GM23338 (cell line): ENCODE results near the gene TLR6.

ENCODE experiments used
- EZH2 ChIP-seq: fragments of 200-600 bp; sonication (generic); IDR thresholded peaks from one replicate; pipeline ENCODE4 v1.8.0; 2017; ENCODE audit warnings: antibody characterized with exemption, mild to moderate bottlenecking, low read depth; ENCODE audit not compliant: unreplicated experiment
- NANOG ChIP-seq: IDR thresholded peaks from 2 replicates; pipeline ENCODE4 v1.6.1; 2016; ENCODE audit warnings: antibody characterized with exemption, borderline replicate concordance
- POLR2AphosphoS5 ChIP-seq: IDR thresholded peaks from 2 replicates; pipeline ENCODE4 v1.6.1; 2016; ENCODE audit warnings: antibody characterized with exemption, low read depth
- TF ChIP-seq, protein P1 (sequence below), 2 experiments: fragments of 200-600 bp in 1 of 2; sonication (generic) in 1 of 2; conservative IDR thresholded peaks; 2 replicates each; pipeline versions ENCODE4 v1.5.1 to v1.6.1; 2016 to 2017; ENCODE audit warnings: antibody characterized with exemption in 2 of 2, low read depth in 2 of 2, mild to moderate bottlenecking in 2 of 2, moderate library complexity in 1 of 2

DNA sequence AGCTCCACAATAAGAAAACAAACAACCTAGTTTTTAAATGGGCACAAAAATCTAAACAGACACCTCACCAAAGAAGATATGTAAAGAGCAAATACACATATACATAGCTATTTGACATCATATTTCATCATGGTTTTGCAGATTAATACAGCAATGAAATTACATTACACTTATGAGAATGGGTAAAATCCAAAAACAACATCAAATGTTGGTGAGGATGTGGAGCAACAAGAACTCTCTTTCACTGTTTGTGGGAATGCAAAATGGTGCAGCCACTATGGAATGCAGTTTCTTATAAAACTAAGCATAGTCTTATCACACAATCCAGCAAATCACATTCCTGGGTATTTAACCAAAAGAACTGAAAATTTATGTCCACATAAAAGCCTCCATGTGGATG is 25.0 kb downstream of the TLR6 start:
- TF ChIP-seq, protein P1, sequence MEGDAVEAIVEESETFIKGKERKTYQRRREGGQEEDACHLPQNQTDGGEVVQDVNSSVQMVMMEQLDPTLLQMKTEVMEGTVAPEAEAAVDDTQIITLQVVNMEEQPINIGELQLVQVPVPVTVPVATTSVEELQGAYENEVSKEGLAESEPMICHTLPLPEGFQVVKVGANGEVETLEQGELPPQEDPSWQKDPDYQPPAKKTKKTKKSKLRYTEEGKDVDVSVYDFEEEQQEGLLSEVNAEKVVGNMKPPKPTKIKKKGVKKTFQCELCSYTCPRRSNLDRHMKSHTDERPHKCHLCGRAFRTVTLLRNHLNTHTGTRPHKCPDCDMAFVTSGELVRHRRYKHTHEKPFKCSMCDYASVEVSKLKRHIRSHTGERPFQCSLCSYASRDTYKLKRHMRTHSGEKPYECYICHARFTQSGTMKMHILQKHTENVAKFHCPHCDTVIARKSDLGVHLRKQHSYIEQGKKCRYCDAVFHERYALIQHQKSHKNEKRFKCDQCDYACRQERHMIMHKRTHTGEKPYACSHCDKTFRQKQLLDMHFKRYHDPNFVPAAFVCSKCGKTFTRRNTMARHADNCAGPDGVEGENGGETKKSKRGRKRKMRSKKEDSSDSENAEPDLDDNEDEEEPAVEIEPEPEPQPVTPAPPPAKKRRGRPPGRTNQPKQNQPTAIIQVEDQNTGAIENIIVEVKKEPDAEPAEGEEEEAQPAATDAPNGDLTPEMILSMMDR (conservative IDR thresholded peaks at IDR 0.05; ENCODE audit: low read depth in 2 of 2) = no peak
- TF ChIP-seq POLR2AphosphoS5 (no peak), EZH2 (no peak), NANOG (no peak)
